KMS-11 (cell line): ENCODE measurements around the gene ADH7.

Source experiments
- H2AFZ ChIP-seq: fragments of 200-600 bp; sonication (generic); 2 replicates; pipeline ENCODE4 v1.6.1; 2016; ENCODE audit warnings: antibody characterized with exemption, mixed run types, low read depth
- H3K27ac ChIP-seq: fragments of 200-600 bp; sonication (generic); 2 replicates; pipeline ENCODE4 v1.6.1; 2016; ENCODE audit warnings: mild to moderate bottlenecking, mixed run types
- H3K27me3 ChIP-seq: fragments of 200-600 bp; sonication (generic); 2 replicates; pipeline ENCODE4 v1.6.1; 2017; ENCODE audit warnings: mild to moderate bottlenecking, low read depth, mixed run types, moderate library complexity; ENCODE audit not compliant: insufficient read depth
- H3K36me3 ChIP-seq: fragments of 200-600 bp; sonication (generic); 2 replicates; pipeline ENCODE4 v1.6.1; 2017; ENCODE audit warnings: mild to moderate bottlenecking, mixed run types; ENCODE audit not compliant: insufficient read depth
- H3K4me1 ChIP-seq: fragments of 200-600 bp; sonication (generic); 2 replicates; pipeline ENCODE4 v1.6.1; 2016; ENCODE audit warnings: mild to moderate bottlenecking, low read depth, mixed run types; ENCODE audit not compliant: poor library complexity, severe bottlenecking
- H3K4me2 ChIP-seq: fragments of 200-600 bp; sonication (generic); 2 replicates; pipeline ENCODE4 v1.7.0; 2016; ENCODE audit warnings: mild to moderate bottlenecking, mixed run types
- H3K4me3 ChIP-seq: fragments of 200-600 bp; sonication (generic); IDR thresholded peaks from 2 replicates; pipeline ENCODE4 v1.6.1; 2017; ENCODE audit warnings: low read depth, low read length, mixed read lengths; ENCODE audit not compliant: insufficient read depth
- H3K79me2 ChIP-seq: fragments of 200-600 bp; sonication (generic); 2 replicates; pipeline ENCODE4 v1.6.1; 2016; ENCODE audit warnings: low read depth, mixed run types; ENCODE audit not compliant: insufficient read depth
- H3K9ac ChIP-seq: fragments of 200-600 bp; sonication (generic); 2 replicates; pipeline ENCODE4 v1.6.1; 2016; ENCODE audit warnings: mild to moderate bottlenecking, mixed run types
- H4K20me1 ChIP-seq: fragments of 200-600 bp; sonication (generic); 2 replicates; pipeline ENCODE4 v1.6.1; 2016; ENCODE audit warnings: mild to moderate bottlenecking, mixed run types; ENCODE audit not compliant: insufficient read depth
- TF ChIP-seq, protein P1 (sequence below): fragments of 200-600 bp; sonication (generic); conservative IDR thresholded peaks from 2 replicates; pipeline ENCODE4 v1.6.1; 2017; ENCODE audit warnings: low read depth, mild to moderate bottlenecking, antibody characterized with exemption, low read length, moderate library complexity, mixed read lengths

Gene ADH7

GRCh38 chr4:99366491-99366890 is 68.7 kb downstream of the ADH7 start:
- Histone ChIP-seq H4K20me1 (no peaks in the 10 kb centered on the region), H3K27me3 (no peaks in the 10 kb centered on the region), H3K4me2 (no peak overlapping the region), H3K36me3 (no peaks in the 10 kb centered on the region), H3K4me1 (no peaks in the 10 kb centered on the region), H2AFZ (no peak overlapping the region), H3K27ac (no peak overlapping the region), H3K9ac (no peak overlapping the region), H3K4me3 (no peak overlapping the region), H3K79me2 (no peaks in the 10 kb centered on the region)
- TF ChIP-seq, protein P1, sequence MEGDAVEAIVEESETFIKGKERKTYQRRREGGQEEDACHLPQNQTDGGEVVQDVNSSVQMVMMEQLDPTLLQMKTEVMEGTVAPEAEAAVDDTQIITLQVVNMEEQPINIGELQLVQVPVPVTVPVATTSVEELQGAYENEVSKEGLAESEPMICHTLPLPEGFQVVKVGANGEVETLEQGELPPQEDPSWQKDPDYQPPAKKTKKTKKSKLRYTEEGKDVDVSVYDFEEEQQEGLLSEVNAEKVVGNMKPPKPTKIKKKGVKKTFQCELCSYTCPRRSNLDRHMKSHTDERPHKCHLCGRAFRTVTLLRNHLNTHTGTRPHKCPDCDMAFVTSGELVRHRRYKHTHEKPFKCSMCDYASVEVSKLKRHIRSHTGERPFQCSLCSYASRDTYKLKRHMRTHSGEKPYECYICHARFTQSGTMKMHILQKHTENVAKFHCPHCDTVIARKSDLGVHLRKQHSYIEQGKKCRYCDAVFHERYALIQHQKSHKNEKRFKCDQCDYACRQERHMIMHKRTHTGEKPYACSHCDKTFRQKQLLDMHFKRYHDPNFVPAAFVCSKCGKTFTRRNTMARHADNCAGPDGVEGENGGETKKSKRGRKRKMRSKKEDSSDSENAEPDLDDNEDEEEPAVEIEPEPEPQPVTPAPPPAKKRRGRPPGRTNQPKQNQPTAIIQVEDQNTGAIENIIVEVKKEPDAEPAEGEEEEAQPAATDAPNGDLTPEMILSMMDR: no peak

GRCh38 chr4:99362768-99363167 is 72.4 kb downstream of the ADH7 start:
- H3K4me2 ChIP-seq: no peak overlapping the region
- TF ChIP-seq, protein P1: no peak
- H3K36me3 ChIP-seq: no peaks in the 10 kb centered on the region
- no peak overlapping the region for H3K4me3 ChIP-seq
- no peak overlapping the region for H3K27ac ChIP-seq
- H2AFZ ChIP-seq: no peak overlapping the region
- H3K27me3 ChIP-seq: no peaks in the 10 kb centered on the region
- no peaks in the 10 kb centered on the region for H4K20me1 ChIP-seq
- no peaks in the 10 kb centered on the region for H3K79me2 ChIP-seq
- H3K9ac ChIP-seq: no peak overlapping the region
- no peaks in the 10 kb centered on the region for H3K4me1 ChIP-seq
